GM19099 (cell line): ENCODE measurements around the gene NCOA1.

ENCODE experiments used
- POLR2A ChIP-seq: IDR thresholded peaks from 3 replicates; pipeline ENCODE4 v1.6.1; 2011; ENCODE audit warnings: low read depth; ENCODE audit not compliant: insufficient read length; ENCODE audit errors: extremely low read depth

Gene NCOA1

DNA sequence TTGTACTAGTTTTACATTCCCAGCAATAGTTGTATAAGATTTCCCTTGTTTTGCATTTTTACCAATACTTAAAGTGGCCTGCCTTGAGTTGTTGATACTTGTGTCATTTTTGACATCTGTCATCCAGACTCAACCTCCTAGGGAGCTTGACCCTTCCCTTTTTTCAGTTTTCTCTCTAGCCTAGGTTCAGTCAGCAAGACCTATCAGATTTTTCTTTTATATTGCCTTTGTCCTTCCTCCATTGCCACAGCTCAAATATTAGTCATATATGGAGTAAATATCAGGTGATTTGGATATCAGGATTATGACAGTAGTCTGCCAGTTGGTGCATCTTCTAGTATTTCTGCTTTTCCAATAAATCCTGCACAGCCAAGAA is 315.6 kb downstream of the NCOA1 start:
- no peak for TF ChIP-seq POLR2A

- no peak for TF ChIP-seq POLR2A
Observed at GRCh38 chr2:24809316-24810007, 318.4 kb downstream of the NCOA1 start.

DNA sequence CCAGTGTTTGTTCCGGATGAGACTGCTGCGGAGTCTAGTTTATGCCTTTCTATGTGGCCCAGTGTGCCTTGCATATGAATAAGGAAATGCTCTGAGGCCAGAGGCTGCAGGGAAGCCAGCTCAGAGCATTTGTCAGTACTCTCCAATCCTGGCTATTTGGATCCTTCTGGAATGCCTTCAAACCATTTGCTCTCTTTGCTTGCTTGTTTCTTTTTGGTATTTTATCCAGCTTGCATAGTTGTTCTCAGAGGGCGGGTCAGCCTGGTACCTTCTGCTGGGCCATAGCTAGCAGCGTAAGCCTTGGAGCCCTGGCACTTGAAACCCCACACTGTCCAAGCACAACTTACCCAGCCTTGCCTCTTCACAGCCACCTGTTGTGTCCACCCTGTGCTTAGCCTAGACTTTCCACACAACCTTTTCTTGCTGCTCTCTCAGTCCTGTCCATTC is 322.7 kb downstream of the NCOA1 start:
- no peak for TF ChIP-seq POLR2A

DNA sequence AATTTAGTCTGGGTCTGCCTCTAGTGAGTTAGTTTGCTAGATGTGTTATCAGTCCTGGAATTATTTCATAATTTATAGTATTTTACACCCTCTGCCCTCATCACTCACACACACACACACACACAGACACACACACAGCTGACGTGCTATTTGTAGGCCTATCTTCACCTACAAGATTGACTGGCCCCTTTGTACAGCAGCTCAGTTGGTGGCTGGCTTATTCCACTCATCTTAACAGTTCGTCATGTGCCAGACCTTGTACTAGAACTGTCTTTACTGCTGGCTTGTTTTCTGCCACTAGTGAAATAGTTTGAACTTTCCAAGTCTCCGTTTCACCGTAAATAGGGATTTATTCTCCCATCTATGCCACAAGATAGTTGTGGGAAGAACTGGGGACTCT is 323.5 kb downstream of the NCOA1 start:
- no peak for TF ChIP-seq POLR2A

DNA sequence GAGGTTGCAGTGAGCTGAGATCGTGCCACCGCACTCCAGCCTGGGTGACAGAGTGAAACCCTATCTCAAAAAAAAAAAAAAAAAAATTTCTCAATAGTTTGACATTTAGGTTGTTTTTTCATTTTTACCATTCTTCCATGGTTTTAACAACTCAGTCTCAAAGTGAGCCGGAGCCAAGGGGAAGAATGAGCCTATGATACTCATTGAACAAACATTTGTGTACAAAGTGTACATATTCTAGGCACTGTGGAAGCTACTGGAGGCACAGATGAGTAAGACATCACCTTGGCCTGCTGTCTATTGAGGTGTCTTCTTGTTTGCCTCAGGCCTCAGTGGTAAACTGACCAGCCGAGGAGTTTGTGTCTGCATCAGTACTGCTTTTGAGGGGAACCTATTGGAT is 324.1 kb downstream of the NCOA1 start:
- TF ChIP-seq POLR2A, result no peak

DNA sequence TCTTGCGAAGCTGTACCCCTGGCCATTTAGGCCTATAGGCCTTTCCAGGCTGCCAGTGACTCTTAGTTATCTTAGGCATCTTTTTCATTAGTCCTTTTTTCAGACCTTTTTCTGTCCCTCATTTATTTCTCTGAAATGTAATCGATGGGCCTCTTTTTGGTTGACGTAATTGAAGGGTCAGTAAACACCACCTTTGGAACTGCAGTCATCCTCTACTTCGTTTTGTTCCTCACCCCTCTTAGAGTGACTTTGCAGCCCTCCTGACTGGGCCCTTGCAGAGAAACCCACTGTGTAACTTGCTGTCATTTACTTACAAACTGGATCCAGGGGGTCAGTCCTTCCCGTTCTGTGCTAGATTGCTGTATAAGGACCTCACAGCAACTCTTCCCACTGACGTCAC is 325.4 kb downstream of the NCOA1 start:
- no peak for TF ChIP-seq POLR2A

DNA sequence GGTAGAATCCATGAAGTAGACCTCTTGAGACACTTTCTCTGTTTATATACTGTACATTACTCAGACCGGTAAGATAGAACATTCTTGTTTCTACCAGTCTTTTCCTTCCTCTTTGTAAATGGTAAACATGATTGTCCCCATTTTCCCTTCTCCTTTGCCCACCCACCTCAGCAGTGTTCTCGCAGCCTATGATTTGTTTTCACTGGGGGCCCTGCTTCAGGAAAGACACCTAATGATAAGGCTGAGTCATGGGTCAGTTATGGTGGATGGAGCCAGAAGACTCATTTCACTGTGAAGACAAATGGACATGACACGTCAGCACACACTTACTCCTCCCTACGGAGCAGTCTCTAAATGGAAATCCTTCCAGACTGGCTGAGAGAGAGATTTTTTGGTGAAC is 325.8 kb downstream of the NCOA1 start:
- TF ChIP-seq POLR2A, result no peak

DNA sequence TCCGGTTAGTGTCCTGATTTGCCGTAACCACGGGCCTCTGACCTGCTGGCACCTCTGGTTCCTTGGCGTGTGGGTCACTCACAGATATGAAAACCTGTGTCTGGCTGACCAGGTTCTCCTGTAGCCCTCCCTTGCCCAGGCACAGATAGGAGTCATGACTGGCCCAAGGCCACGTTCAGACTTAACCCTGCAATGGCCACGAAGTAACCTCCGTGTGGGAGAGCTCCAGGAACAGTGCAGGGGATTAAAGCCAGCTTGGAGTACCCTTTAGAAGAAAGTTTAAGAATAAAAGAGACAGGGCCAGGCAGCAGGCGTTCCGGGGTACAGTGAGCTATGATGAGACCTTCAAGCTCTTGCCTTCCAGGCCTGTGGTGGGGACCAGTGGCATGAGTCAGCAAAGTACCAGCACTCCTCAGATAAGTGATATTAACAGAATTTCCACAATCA is 327.7 kb downstream of the NCOA1 start:
- TF ChIP-seq POLR2A, result no peak

DNA sequence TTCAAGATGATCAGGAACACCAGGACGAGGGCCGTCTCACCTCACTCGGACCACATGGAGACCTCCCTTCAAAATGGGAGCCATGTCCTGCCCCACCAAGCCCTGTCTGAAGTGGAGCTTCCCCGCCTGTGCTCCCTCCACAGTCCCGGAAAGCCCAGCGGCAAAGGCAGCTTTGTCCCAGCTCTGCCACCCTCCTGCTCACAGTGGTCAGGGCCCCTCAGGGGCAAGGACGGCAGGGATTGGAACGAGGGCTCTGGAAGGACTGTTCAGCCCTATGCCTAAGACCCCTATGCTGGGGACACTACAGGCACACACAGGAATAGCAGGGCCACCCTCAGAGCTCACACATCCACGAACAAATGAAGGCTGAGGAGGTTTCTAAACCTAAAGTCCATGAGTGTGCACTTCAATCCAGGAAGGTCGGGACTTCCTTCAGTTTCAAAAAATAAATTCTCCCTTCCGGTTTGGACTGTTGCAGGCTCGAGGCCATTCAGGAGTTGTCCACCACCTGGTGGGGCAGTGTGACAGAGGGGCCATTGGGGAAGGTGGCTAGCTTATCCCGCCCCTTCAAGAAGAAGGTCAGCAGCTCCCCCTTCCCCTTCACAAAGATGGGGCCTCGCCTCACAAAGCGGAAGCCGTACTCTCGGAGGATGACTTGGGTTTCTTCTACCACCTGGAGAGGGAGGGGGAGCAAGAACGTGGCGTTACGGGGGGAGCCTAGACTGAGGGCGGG is 328.6 kb downstream of the NCOA1 start:
- no peak for TF ChIP-seq POLR2A

DNA sequence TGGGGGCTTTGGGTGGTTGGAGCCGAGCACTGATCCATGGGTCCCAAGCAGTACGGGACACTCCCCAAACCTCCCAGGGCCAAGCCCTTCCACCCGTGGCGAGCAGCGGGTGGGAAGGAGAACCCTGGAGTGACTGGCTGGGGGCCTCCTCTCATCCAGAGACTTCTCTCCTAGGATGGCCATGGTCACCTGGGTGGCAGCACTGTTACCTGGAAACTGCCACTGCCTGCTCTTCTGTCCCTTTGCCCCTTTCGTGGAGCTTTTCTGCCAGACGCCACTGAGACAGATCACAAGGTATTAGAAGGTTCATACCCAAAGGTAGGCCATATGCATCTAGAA is 329.1 kb downstream of the NCOA1 start:
- TF ChIP-seq POLR2A, result no peak
